K562 (cell line): ENCODE results near the gene FRMPD4.

Experiments
- RAD51 ChIP-seq: fragments of 450-650 bp; IDR thresholded peaks from 2 replicates; pipeline ENCODE4 v1.7.1; 2016; ENCODE audit warnings: low read depth, mild to moderate bottlenecking, borderline replicate concordance
- SPI1 ChIP-seq: IDR thresholded peaks from 2 replicates; pipeline ENCODE4 v1.6.1; 2011; ENCODE audit warnings: low read depth, low read length, control low read depth, borderline replicate concordance
- TAF1 ChIP-seq: IDR thresholded peaks from 2 replicates; pipeline ENCODE4 v1.6.1; 2011; ENCODE audit warnings: mild to moderate bottlenecking, low read length, moderate library complexity; ENCODE audit not compliant: insufficient read depth, control insufficient read depth, severe bottlenecking; ENCODE audit errors: extremely low read depth
- ZNF551 ChIP-seq: fragments of 250-450 bp; sonication (Bioruptor Pico); IDR thresholded peaks from 2 replicates; pipeline ENCODE4 v1.5.0; 2021; ENCODE audit warnings: mild to moderate bottlenecking, moderate library complexity
- TF ChIP-seq, protein P1 (sequence below), 3 experiments: IDR thresholded peaks in 2 of 3; conservative IDR thresholded peaks in 1 of 3; 2 replicates each; pipeline ENCODE4 v1.5.1; 2011 to 2012; ENCODE audit warnings: low read length in 3 of 3, mild to moderate bottlenecking in 3 of 3, control low read depth in 2 of 3, improper control_type of control experiment in 1 of 3, inconsistent platforms in 1 of 3, low read depth in 1 of 3, mixed read lengths in 1 of 3, moderate library complexity in 1 of 3; ENCODE audit not compliant: insufficient read depth in 2 of 3
- TF ChIP-seq, protein P2 (sequence below): fragments of 450-650 bp; IDR thresholded peaks from 2 replicates; pipeline ENCODE4 v1.6.1; 2016

DNA sequence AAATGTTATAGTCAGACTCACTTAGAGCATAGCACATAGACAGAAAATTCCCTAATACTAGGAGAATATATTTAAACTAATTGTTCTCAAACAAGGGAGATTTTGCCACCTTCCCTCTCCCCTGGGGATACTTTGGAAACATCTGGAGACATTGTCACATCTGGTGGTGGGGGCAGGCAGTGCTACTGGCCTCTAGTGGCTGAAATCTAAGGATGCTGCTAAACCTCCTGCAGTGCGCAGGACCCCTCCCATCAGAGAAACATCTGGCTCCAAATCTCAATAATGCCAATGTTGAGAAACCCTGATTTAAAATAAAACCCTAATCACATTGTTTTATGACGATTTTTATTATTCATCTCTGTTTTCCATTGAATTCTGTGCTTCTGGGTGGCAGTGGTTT lies 244.9 kb downstream of the FRMPD4 start:
- TF ChIP-seq, protein P1, sequence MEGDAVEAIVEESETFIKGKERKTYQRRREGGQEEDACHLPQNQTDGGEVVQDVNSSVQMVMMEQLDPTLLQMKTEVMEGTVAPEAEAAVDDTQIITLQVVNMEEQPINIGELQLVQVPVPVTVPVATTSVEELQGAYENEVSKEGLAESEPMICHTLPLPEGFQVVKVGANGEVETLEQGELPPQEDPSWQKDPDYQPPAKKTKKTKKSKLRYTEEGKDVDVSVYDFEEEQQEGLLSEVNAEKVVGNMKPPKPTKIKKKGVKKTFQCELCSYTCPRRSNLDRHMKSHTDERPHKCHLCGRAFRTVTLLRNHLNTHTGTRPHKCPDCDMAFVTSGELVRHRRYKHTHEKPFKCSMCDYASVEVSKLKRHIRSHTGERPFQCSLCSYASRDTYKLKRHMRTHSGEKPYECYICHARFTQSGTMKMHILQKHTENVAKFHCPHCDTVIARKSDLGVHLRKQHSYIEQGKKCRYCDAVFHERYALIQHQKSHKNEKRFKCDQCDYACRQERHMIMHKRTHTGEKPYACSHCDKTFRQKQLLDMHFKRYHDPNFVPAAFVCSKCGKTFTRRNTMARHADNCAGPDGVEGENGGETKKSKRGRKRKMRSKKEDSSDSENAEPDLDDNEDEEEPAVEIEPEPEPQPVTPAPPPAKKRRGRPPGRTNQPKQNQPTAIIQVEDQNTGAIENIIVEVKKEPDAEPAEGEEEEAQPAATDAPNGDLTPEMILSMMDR (IDR thresholded peaks at IDR 0.05 in 2 of 3, conservative IDR thresholded peaks at IDR 0.05 in 1 of 3; ENCODE audit: insufficient read depth in 2 of 3, low read depth in 1 of 3, low read length in 3 of 3), result peak; percentile 24 to 55 (median 38); a peak in 5 of 6 replicates
- TF ChIP-seq SPI1 (no peak), RAD51 (no peak), TAF1 (no peak), ZNF551 (CRISPR knock-in tag) (no peak)
- TF ChIP-seq, protein P2, sequence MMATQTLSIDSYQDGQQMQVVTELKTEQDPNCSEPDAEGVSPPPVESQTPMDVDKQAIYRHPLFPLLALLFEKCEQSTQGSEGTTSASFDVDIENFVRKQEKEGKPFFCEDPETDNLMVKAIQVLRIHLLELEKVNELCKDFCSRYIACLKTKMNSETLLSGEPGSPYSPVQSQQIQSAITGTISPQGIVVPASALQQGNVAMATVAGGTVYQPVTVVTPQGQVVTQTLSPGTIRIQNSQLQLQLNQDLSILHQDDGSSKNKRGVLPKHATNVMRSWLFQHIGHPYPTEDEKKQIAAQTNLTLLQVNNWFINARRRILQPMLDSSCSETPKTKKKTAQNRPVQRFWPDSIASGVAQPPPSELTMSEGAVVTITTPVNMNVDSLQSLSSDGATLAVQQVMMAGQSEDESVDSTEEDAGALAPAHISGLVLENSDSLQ, result no peak
